HepG2 (cell line): ENCODE results near the gene ST6GALNAC6. TPM values are rescaled to one million over a fixed set of nuclear protein-coding genes. Genes with fewer than 3 reads are reported as not detected.
A peak's percentile ranks its signal among the peaks of the same experiment; 100 is the strongest.

Experiments
- ATF1 ChIP-seq: IDR thresholded peaks from 2 replicates; pipeline ENCODE4 v1.6.1; 2016; ENCODE audit warnings: mild to moderate bottlenecking, control low read depth
- ATF7 ChIP-seq, 2 experiments: fragments of 450-650 bp in 1 of 2; sonication (generic) in 1 of 2; formaldehyde crosslinking in 1 of 2; IDR thresholded peaks; 2 replicates each; pipeline versions ENCODE4 v1.4.0 to v1.6.1; 2016 to 2020; ENCODE audit warnings: antibody characterized with exemption in 1 of 2, mild to moderate bottlenecking in 1 of 2, missing genetic modification reagents in 1 of 2
- FOXA3 ChIP-seq: IDR thresholded peaks from 2 replicates; pipeline ENCODE4 v1.6.1; 2016; ENCODE audit warnings: missing genetic modification reagents, missing compliant biosample characterization
- FOXM1 ChIP-seq: sonication (generic); formaldehyde crosslinking; IDR thresholded peaks from 2 replicates; pipeline ENCODE4 v1.5.0; 2020; ENCODE audit warnings: missing genetic modification reagents
- FOXP1 ChIP-seq, 2 experiments: fragments of 450-650 bp in 1 of 2; IDR thresholded peaks; 2 replicates each; pipeline ENCODE4 v1.6.1; 2017 to 2018; ENCODE audit warnings: antibody characterized with exemption in 1 of 2
- HNF4G ChIP-seq, 2 experiments: sonication (generic) in 1 of 2; formaldehyde crosslinking in 1 of 2; IDR thresholded peaks; 2 replicates each; pipeline versions ENCODE4 v1.4.0 to v1.6.1; 2011 to 2020; ENCODE audit warnings: borderline replicate concordance in 2 of 2, low read depth in 2 of 2, mild to moderate bottlenecking in 2 of 2, low read length in 1 of 2, missing genetic modification reagents in 1 of 2, moderate library complexity in 1 of 2
- KDM2A ChIP-seq: sonication (generic); formaldehyde crosslinking; IDR thresholded peaks from 2 replicates; pipeline ENCODE4 v1.4.0; 2020; ENCODE audit warnings: low read depth, missing genetic modification reagents, borderline replicate concordance
- KDM5A ChIP-seq: fragments of 200-600 bp; sonication (generic); IDR thresholded peaks from 2 replicates; pipeline ENCODE4 v1.7.0; 2018; ENCODE audit warnings: antibody characterized with exemption, mild to moderate bottlenecking, low read length, borderline replicate concordance
- KMT2B ChIP-seq: IDR thresholded peaks from 2 replicates; pipeline ENCODE4 v1.6.1; 2016; ENCODE audit warnings: missing genetic modification reagents, missing compliant biosample characterization
- MIER2 ChIP-seq: IDR thresholded peaks from 2 replicates; pipeline ENCODE4 v1.6.1; 2016; ENCODE audit warnings: missing biosample characterization, missing genetic modification reagents
- MXD4 ChIP-seq: IDR thresholded peaks from 2 replicates; pipeline ENCODE4 v1.6.1; 2016; ENCODE audit warnings: mild to moderate bottlenecking, missing biosample characterization, missing genetic modification reagents
- MYNN ChIP-seq: sonication (generic); formaldehyde crosslinking; IDR thresholded peaks from 2 replicates; pipeline ENCODE4 v1.4.0; 2020; ENCODE audit warnings: mild to moderate bottlenecking, low read depth, missing genetic modification reagents
- PCBP1 ChIP-seq: fragments of 200-400 bp; formaldehyde crosslinking; IDR thresholded peaks from 2 replicates; pipeline ENCODE4 v1.6.1; 2017; ENCODE audit warnings: mild to moderate bottlenecking, low read depth, low read length, borderline replicate concordance
- POLR2AphosphoS5 ChIP-seq: IDR thresholded peaks from 2 replicates; pipeline ENCODE4 v1.6.1; 2012; ENCODE audit warnings: low read depth, low read length
- SIX4 ChIP-seq: sonication (generic); formaldehyde crosslinking; IDR thresholded peaks from 2 replicates; pipeline ENCODE4 v1.4.0; 2020; ENCODE audit warnings: missing genetic modification reagents
- SUZ12 ChIP-seq: fragments of 150-350 bp; IDR thresholded peaks from 2 replicates; pipeline ENCODE4 v1.6.1; 2014; ENCODE audit warnings: low read depth, low read length
- ZKSCAN1 ChIP-seq: fragments of 150-350 bp; IDR thresholded peaks from 2 replicates; pipeline ENCODE4 v1.6.1; 2014; ENCODE audit warnings: low read length
- ZNF558 ChIP-seq: sonication (generic); formaldehyde crosslinking; IDR thresholded peaks from 2 replicates; pipeline ENCODE4 v1.9.0; 2022; ENCODE audit warnings: mild to moderate bottlenecking, missing genetic modification reagents, borderline replicate concordance
- ZNF569 ChIP-seq: sonication (generic); formaldehyde crosslinking; IDR thresholded peaks from 2 replicates; pipeline ENCODE4 v1.5.0; 2020; ENCODE audit warnings: mild to moderate bottlenecking, missing genetic modification reagents, moderate library complexity, borderline replicate concordance
- ZNF776 ChIP-seq: sonication (generic); formaldehyde crosslinking; IDR thresholded peaks from 2 replicates; pipeline ENCODE4 v1.4.0; 2020; ENCODE audit warnings: mild to moderate bottlenecking, missing genetic modification reagents
- ZZZ3 ChIP-seq: sonication (generic); formaldehyde crosslinking; IDR thresholded peaks from 2 replicates; pipeline ENCODE4 v1.4.0; 2020; ENCODE audit warnings: missing genetic modification reagents, mild to moderate bottlenecking, borderline replicate concordance
- polyA plus RNA-seq, 8 experiments: library from polyadenylated mRNA; depleted of rRNA in 3 of 8; stranded (reverse) in 7 of 8; unstranded in 1 of 8; fragments of >200 nt; fragmentation: Illumina TruSeq in 4 of 8; extraction: Trizol in 4 of 8; gene quantifications; 2 replicates each; pipeline versions ENCODE4 v1.2.1 to v1.2.3, GENCODE V29; 2011 to 2016; ENCODE audit warnings: low read depth in 4 of 8, missing spikeins in 1 of 8, mixed read lengths in 1 of 8; ENCODE audit not compliant: insufficient read depth in 1 of 8
- total RNA-seq, 5 experiments: library from RNA; depleted of rRNA; stranded (reverse); fragments of >200 nt; fragmentation: Illumina TruSeq; extraction: Trizol; gene quantifications; 2 replicates each; pipeline ENCODE4 v1.2.3, GENCODE V29; 2016; ENCODE audit warnings: low read depth in 1 of 5
- TF ChIP-seq, protein P1 (sequence below): sonication (generic); formaldehyde crosslinking; IDR thresholded peaks from 2 replicates; pipeline ENCODE4 v1.8.1; 2022; ENCODE audit warnings: mild to moderate bottlenecking, missing genetic modification reagents
- TF ChIP-seq, protein P2 (sequence below): sonication (generic); formaldehyde crosslinking; IDR thresholded peaks from 2 replicates; pipeline ENCODE4 v1.5.0; 2020; ENCODE audit warnings: missing genetic modification reagents
- TF ChIP-seq, protein P3 (sequence below): sonication (generic); formaldehyde crosslinking; IDR thresholded peaks from 2 replicates; pipeline ENCODE4 v1.8.0; 2022; ENCODE audit warnings: missing genetic modification reagents, low read depth, mild to moderate bottlenecking, borderline replicate concordance

The ST6GALNAC6 gene
- total and polyA plus RNA-seq, 2 of the 13 experiments (the other 11 are each of a cell fraction or from before 2014, with no cell fraction given), result 18.5 to 65.4 TPM

DNA sequence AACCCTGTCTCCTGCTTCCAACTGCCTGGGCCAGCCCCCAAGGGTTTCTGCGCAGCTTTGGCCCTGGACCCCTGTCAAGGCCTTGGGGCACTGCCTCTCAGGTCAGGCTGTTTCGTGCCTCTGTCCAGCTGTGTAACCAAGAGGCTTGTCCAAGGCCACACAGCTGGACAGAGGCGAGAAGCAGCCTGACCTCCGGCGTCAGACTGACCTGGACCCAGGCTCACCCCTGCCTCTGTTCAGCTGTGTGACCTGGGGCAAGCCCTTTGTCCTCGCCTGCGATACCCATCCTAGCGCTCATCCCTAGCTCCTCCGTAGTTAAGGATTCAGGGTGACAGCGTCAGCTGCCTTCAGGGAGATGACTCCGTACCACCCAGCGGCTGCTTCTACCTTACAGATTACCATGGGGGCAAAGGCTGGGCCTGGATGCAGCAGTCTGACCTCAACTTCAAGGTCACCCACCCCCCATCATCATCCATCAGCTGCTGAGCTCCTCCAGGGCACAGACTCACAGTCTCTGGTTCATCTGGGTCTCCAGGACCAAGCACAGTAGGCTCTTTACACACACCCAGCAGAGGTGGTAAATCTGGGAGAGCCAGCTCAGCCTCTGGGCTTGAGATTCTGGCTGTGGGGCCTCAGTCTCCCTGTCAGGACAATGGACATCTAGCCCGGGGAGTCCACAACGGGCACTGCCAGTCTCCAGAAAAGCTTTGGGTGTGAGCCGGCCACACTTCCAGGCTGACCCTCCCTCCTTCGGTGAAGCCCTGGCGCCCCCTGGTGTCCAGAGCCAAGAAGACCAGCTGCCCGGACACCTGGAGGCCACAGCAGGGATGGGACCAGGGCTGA lies 29.9 kb downstream of the ST6GALNAC6 start (continued):
- no peak for TF ChIP-seq HNF4G (IDR thresholded peaks at IDR 0.05; ENCODE audit: borderline replicate concordance, low read depth, low read length)
- TF ChIP-seq HNF4G (CRISPR knock-in tag; IDR thresholded peaks at IDR 0.05; ENCODE audit: borderline replicate concordance, low read depth), result no peak
- TF ChIP-seq ATF7 (IDR thresholded peaks at IDR 0.05), result no peak
- no peak for TF ChIP-seq ATF7 (CRISPR knock-in tag; IDR thresholded peaks at IDR 0.05)
- TF ChIP-seq POLR2AphosphoS5, result no peak
- TF ChIP-seq, protein P1, sequence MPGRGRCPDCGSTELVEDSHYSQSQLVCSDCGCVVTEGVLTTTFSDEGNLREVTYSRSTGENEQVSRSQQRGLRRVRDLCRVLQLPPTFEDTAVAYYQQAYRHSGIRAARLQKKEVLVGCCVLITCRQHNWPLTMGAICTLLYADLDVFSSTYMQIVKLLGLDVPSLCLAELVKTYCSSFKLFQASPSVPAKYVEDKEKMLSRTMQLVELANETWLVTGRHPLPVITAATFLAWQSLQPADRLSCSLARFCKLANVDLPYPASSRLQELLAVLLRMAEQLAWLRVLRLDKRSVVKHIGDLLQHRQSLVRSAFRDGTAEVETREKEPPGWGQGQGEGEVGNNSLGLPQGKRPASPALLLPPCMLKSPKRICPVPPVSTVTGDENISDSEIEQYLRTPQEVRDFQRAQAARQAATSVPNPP, result no peak
- 0 out of 2 replicates have a peak, but pooled peaks have one; percentile 52 for TF ChIP-seq MIER2
- TF ChIP-seq FOXA3 (CRISPR knock-in tag), result no peak
- TF ChIP-seq FOXP1 (IDR thresholded peaks at IDR 0.05), result no peak
- TF ChIP-seq FOXP1 (CRISPR knock-in tag; IDR thresholded peaks at IDR 0.05), result no peak
- TF ChIP-seq KDM2A (CRISPR knock-in tag), result peak; percentile 79
- TF ChIP-seq SUZ12, result no peak
- no peak for TF ChIP-seq KDM5A
- TF ChIP-seq PCBP1, result no peak
- no peak for TF ChIP-seq MXD4 (CRISPR knock-in tag)
- no peak for TF ChIP-seq MYNN (CRISPR knock-in tag)
- TF ChIP-seq FOXM1 (CRISPR knock-in tag), result no peak
- no peak for TF ChIP-seq SIX4 (CRISPR knock-in tag)
- no peak for TF ChIP-seq ZZZ3 (CRISPR knock-in tag)
- TF ChIP-seq, protein P2, sequence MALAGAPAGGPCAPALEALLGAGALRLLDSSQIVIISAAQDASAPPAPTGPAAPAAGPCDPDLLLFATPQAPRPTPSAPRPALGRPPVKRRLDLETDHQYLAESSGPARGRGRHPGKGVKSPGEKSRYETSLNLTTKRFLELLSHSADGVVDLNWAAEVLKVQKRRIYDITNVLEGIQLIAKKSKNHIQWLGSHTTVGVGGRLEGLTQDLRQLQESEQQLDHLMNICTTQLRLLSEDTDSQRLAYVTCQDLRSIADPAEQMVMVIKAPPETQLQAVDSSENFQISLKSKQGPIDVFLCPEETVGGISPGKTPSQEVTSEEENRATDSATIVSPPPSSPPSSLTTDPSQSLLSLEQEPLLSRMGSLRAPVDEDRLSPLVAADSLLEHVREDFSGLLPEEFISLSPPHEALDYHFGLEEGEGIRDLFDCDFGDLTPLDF (CRISPR knock-in tag), result no peak
- peak; percentile 72; the same call in 1 of the 2 replicates for TF ChIP-seq ZKSCAN1
- peak; percentile 33; the same call in 1 of the 2 replicates for TF ChIP-seq KMT2B (CRISPR knock-in tag)
- TF ChIP-seq ZNF558, result no peak
- TF ChIP-seq ZNF776, result 0 out of 2 replicates have a peak, but pooled peaks have one; percentile 52
- TF ChIP-seq, protein P3, sequence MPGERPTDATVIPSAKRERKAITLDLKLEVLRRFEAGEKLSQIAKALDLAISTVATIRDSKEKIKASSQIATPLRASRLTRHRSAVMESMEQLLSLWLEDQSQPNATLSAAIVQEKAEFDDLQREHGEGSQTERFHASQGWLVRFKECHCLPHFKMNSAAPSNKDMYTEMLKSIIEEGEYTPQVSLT (CRISPR knock-in tag), result no peak
- no peak for TF ChIP-seq ZNF569 (CRISPR knock-in tag)
- no peak for TF ChIP-seq ATF1 (CRISPR knock-in tag)
